GM04504 (cell line): ENCODE data around the gene TMEM203.

Experiments used
- DNase-seq: peaks from one replicate; pipeline ENCODE4 v3.0.0-alpha.2; 2012; ENCODE audit warnings: low read depth

TMEM203 gene

GRCh38 chr9:137228968-137229896 is 23.8 kb upstream of the TMEM203 start:
- no peak for DNase-seq

- DNase-seq: no peak
Observed at GRCh38 chr9:137228506-137228967, 23.1 kb upstream of the TMEM203 start.

- no peak for DNase-seq
Observed at GRCh38 chr9:137227853-137228505, 22.5 kb upstream of the TMEM203 start.

- peak; percentile 41 for DNase-seq
Observed at GRCh38 chr9:137227054-137227852, 21.8 kb upstream of the TMEM203 start, which contains the start of gene RNF224. Gene RNF224 (plus strand): TSS chr9:137227502. CDS start chr9:137228336, 834 bp downstream.

GRCh38 chr9:137226338-137227053 is 21.0 kb upstream of the TMEM203 start:
- DNase-seq: no peak

GRCh38 chr9:137225699-137226331 is 20.4 kb upstream of the TMEM203 start:
- no peak for DNase-seq

- DNase-seq: no peak
Observed at GRCh38 chr9:137224830-137225694, 19.6 kb upstream of the TMEM203 start, which contains the start of gene CYSRT1. Gene CYSRT1 (plus strand): TSS chr9:137225174. CDS start chr9:137225622, 448 bp downstream.

- peak; percentile 98 for DNase-seq
Observed at GRCh38 chr9:137223078-137223970, 17.9 kb upstream of the TMEM203 start.

GRCh38 chr9:137222190-137223077 is 17.0 kb upstream of the TMEM203 start, which contains the start of gene RNF208:
Gene RNF208 (minus strand): TSS chr9:137222240. CDS start chr9:137221212, 1,028 bp downstream.
- DNase-seq: no peak

GRCh38 chr9:137221506-137222111 is 16.2 kb upstream of the TMEM203 start:
- DNase-seq: no peak

- no peak for DNase-seq
Observed at GRCh38 chr9:137221095-137221505, 15.7 kb upstream of the TMEM203 start.

- DNase-seq: no peak
Observed at GRCh38 chr9:137220317-137221094, 15.1 kb upstream of the TMEM203 start.

- DNase-seq: no peak
Observed at GRCh38 chr9:137219757-137220316, 14.4 kb upstream of the TMEM203 start.

- DNase-seq: no peak
Observed at GRCh38 chr9:137218754-137219271, 13.4 kb upstream of the TMEM203 start.

- DNase-seq: no peak
Observed at GRCh38 chr9:137218212-137218753, 12.8 kb upstream of the TMEM203 start.
